AML-193 (cell line): ENCODE measurements around the gene BCKDHA.

Source experiments
- DNase-seq, 2 experiments: peaks; one replicate each; lab custom pipeline; 2025; lab: John Stamatoyannopoulos, UW

The BCKDHA gene

GRCh38 chr19:41397086-41398049 is at the start of gene BCKDHA, which contains the start of gene EXOSC5:
Gene BCKDHA, plus strand, starts transcription at chr19:41397818. Its CDS starts 10 bp downstream, at chr19:41397828.
Gene EXOSC5, minus strand, starts transcription at chr19:41397359. Its CDS starts 31 bp downstream, at chr19:41397328.
- peak; percentile 98 to 99 for DNase-seq

- no peak for DNase-seq
Measured at GRCh38 chr19:41350735-41351338, 46.8 kb upstream of the BCKDHA start.

GRCh38 chr19:41351339-41352245 is 46.0 kb upstream of the BCKDHA start:
- peak; percentile 66 to 76 for DNase-seq

- DNase-seq, result no peak
Measured at GRCh38 chr19:41352279-41352608, 45.4 kb upstream of the BCKDHA start.

- DNase-seq, result peak; percentile 54 to 58
Measured at GRCh38 chr19:41352609-41353465, 44.8 kb upstream of the BCKDHA start.

GRCh38 chr19:41353466-41354342 is 43.9 kb upstream of the BCKDHA start, which contains the start of gene TGFB1:
Gene TGFB1, minus strand, starts transcription at chr19:41353922. Its CDS starts 878 bp downstream, at chr19:41353044.
- DNase-seq, result peak; percentile 80 to 82

GRCh38 chr19:41354343-41354953 is 43.2 kb upstream of the BCKDHA start:
- no peak for DNase-seq

- DNase-seq, result no peak
Measured at GRCh38 chr19:41355035-41355434, 42.6 kb upstream of the BCKDHA start.

- no peak for DNase-seq
Measured at GRCh38 chr19:41355802-41356201, 41.8 kb upstream of the BCKDHA start.

GRCh38 chr19:41356984-41357739 is 40.5 kb upstream of the BCKDHA start:
- no peak for DNase-seq

GRCh38 chr19:41357746-41358145 is 39.9 kb upstream of the BCKDHA start:
- no peak for DNase-seq

- DNase-seq, result no peak
Measured at GRCh38 chr19:41359741-41360140, 37.9 kb upstream of the BCKDHA start.

- DNase-seq, result no peak
Measured at GRCh38 chr19:41362143-41362847, 35.3 kb upstream of the BCKDHA start.

- no peak for DNase-seq
Measured at GRCh38 chr19:41363371-41363752, 34.3 kb upstream of the BCKDHA start.

GRCh38 chr19:41363753-41364523 is 33.7 kb upstream of the BCKDHA start, which contains the start of gene B9D2:
Gene B9D2, minus strand, starts transcription at chr19:41364149. Its CDS starts 630 bp downstream, at chr19:41363519.
- DNase-seq, result peak; percentile 97

GRCh38 chr19:41364524-41365391 is 32.9 kb upstream of the BCKDHA start:
- DNase-seq, result peak; percentile 65 to 74
